ENCODE measurements around the gene LCE3A.

GRCh38 chr1:152646656-152647055, 23.8 kb upstream of the LCE3A start:
- TF ChIP-seq POLR2A (IDR thresholded peaks at IDR 0.05; ENCODE audit: control extremely low read depth in 1 of 2, low read depth in 2 of 2, low read length in 2 of 2) (no peak), CTCF (IDR thresholded peaks at IDR 0.05; ENCODE audit: control extremely low read depth in 1 of 3, insufficient read depth in 1 of 3, low read depth in 1 of 3, low read length in 3 of 3) (no peak), EP300 (IDR thresholded peaks at IDR 0.05; ENCODE audit: borderline replicate concordance in 1 of 2, low read depth in 2 of 2, low read length in 2 of 2) (no peak), JUN (IDR thresholded peaks at IDR 0.05; ENCODE audit: low read depth, low read length) (no peak), USF2 (IDR thresholded peaks at IDR 0.05; ENCODE audit: low read length) (no peak), RFX5 (IDR thresholded peaks at IDR 0.05; ENCODE audit: borderline replicate concordance, low read depth, low read length) (no peak), MAX (IDR thresholded peaks at IDR 0.05) (no peak), EGR1 (IDR thresholded peaks at IDR 0.05; ENCODE audit: borderline replicate concordance, low read depth, low read length) (no peak), HDAC2 (IDR thresholded peaks at IDR 0.05; ENCODE audit: borderline replicate concordance in 1 of 2, low read depth in 2 of 2, low read length in 2 of 2) (no peak), CHD7 (IDR thresholded peaks at IDR 0.05; ENCODE audit: insufficient replicate concordance, low read length) (no peak), JUND (IDR thresholded peaks at IDR 0.05; ENCODE audit: low read length) (no peak), FOSL1 (IDR thresholded peaks at IDR 0.05; ENCODE audit: insufficient read depth, low read depth, low read length) (no peak), ZNF274 (IDR thresholded peaks at IDR 0.05; ENCODE audit: borderline replicate concordance, extremely low read depth, low read length) (no peak), CREB1 (IDR thresholded peaks at IDR 0.05) (no peak)

Measured in H1 (cell line).